Left lung (tissue), 10 donors: ENCODE results near the gene PARVB. TPM values are rescaled to one million over a fixed set of nuclear protein-coding genes. Genes with fewer than 3 reads are reported as not detected.

ENCODE experiments used
- ATAC-seq: fragments of 200-7000 bp; cut with Tn5 transposase; one replicate; pipeline ENCODE4 v1.9.1; 2020; ENCODE audit warnings: moderate library complexity
- DNase-seq, 4 donors: peaks; one replicate each; pipeline ENCODE4 v3.0.0-alpha.2; 2013 to 2020
- H3K27ac ChIP-seq, 2 donors: fragments of 200-600 bp; sonication (generic) in 1 of 2; one replicate each; pipeline versions ENCODE4 v1.5.0 to v1.8.0; 2020 to 2021
- H3K27me3 ChIP-seq, 2 donors: fragments of 200-600 bp; sonication (generic) in 1 of 2; one replicate each; pipeline versions ENCODE4 v1.5.0 to v1.8.0; 2020 to 2021
- H3K36me3 ChIP-seq, 2 donors: fragments of 200-600 bp; sonication (generic) in 1 of 2; one replicate each; pipeline versions ENCODE4 v1.5.0 to v1.8.0; 2020 to 2021
- H3K4me1 ChIP-seq, 2 donors: fragments of 200-600 bp; one replicate each; pipeline ENCODE4 v1.8.0; 2021
- H3K4me3 ChIP-seq, 2 donors: fragments of 200-600 bp; sonication (generic) in 1 of 2; one replicate each; pipeline versions ENCODE4 v1.5.0 to v1.8.0; 2020 to 2021; ENCODE audit warnings: mild to moderate bottlenecking in 1 of 2
- H3K9me3 ChIP-seq, 2 donors: fragments of 200-600 bp; sonication (generic) in 1 of 2; one replicate each; pipeline versions ENCODE4 v1.5.0 to v1.8.0; 2020 to 2021
- intact Hi-C, 2 donors: fragments of 100-400 bp; cut with DNase I; formaldehyde crosslinking; loops; one replicate each; pipeline versions ENCODE4 v1.11.2 to v1.14.2; 2022
- polyA plus RNA-seq, 6 donors: library from polyadenylated mRNA; unstranded; fragments of 120-200 nt; gene quantifications; one replicate each; pipeline ENCODE4 v1.2.1, GENCODE V29; 2013; ENCODE audit not compliant: insufficient read length in 6 of 6
- total RNA-seq, 2 donors: library from RNA; stranded (reverse); fragmentation: NEBNext Ultra II Directional; extraction: Animal tissue kit (Norgen Biotek cat#: 25700); gene quantifications; one replicate each; pipeline ENCODE4 v1.2.1, GENCODE V29; 2021
- TF ChIP-seq, protein P1 (sequence below), 2 donors: fragments of 200-600 bp; sonication (generic) in 1 of 2; IDR thresholded peaks; one replicate each; pipeline versions ENCODE4 v1.5.0 to v1.8.0; 2021; ENCODE audit warnings: antibody characterized with exemption in 2 of 2
- donor health status: DM: no; HTN: yes; CAD: no.
- donor health status: DM: no; HTN: no; CAD: no.

The PARVB gene
- total and polyA plus RNA-seq, 8 donors = 31.7 to 53.7 (median 34.0) TPM

DNA sequence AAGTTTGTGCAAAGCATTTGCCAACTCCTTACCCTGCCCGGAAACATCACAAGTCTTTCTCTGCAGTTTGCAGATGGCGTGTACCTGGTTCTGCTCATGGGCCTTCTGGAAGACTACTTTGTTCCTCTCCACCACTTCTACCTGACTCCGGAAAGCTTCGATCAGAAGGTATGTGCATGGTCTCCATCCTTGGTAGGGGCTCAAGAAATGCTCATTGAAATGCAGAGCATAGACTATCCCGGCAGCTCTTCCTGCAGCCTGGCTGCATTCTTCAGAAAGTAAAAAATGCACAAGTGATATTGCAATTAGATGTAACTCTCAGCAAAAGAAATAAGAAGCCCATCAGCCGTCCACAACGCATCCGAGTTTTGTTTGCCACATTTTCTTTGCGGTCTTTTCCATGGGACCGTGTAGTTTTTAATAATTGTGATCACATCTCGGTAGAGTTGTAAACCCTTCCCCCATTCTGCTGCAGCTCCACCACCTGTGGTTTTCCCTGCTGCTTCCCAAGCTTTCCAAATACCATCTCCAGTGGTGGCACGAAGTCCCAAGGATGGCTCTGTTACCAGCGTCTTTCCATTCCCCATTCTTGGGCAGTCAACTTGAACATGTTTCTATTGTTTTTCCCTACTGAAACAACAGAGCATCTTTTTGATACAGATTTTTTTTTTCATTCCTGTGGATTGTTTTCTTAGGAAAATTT, 134.0 kb downstream of the PARVB start:
- H3K36me3 ChIP-seq = peaks cover 0 to 72% of the 10 kb centered on the region in 2 donors
- H3K27me3 ChIP-seq = no peaks in the 10 kb centered on the region
- no peak for ATAC-seq
- no peaks in the 10 kb centered on the region for H3K9me3 ChIP-seq
- H3K27ac ChIP-seq = no peak overlapping the region
- no peak overlapping the region for H3K4me3 ChIP-seq
- DNase-seq = no peak
- intact Hi-C loops = no loop called here
- TF ChIP-seq, protein P1, sequence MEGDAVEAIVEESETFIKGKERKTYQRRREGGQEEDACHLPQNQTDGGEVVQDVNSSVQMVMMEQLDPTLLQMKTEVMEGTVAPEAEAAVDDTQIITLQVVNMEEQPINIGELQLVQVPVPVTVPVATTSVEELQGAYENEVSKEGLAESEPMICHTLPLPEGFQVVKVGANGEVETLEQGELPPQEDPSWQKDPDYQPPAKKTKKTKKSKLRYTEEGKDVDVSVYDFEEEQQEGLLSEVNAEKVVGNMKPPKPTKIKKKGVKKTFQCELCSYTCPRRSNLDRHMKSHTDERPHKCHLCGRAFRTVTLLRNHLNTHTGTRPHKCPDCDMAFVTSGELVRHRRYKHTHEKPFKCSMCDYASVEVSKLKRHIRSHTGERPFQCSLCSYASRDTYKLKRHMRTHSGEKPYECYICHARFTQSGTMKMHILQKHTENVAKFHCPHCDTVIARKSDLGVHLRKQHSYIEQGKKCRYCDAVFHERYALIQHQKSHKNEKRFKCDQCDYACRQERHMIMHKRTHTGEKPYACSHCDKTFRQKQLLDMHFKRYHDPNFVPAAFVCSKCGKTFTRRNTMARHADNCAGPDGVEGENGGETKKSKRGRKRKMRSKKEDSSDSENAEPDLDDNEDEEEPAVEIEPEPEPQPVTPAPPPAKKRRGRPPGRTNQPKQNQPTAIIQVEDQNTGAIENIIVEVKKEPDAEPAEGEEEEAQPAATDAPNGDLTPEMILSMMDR (IDR thresholded peaks at IDR 0.05) = no peak
- peaks cover 0 to 15% of the 10 kb centered on the region in 2 donors for H3K4me1 ChIP-seq

DNA sequence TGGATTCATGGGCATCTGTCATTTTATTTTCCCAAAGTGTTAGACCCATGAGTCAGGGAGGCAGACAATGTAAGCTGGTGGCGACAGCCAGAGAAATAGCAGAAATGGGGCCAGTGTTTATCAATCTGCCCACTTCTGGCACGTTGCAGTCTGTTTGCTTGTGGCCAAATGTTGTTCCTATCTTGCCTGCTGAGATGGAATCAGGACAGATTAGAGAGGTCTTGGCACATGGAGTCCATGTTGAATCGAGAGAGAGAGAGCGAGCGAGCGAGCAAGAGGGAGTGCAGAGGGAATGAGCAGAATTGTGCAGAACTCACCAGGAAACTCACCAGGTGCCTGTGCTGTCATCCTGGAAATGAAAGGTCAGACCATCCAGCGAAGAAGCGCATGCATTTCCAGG, 134.7 kb downstream of the PARVB start:
- Histone ChIP-seq H3K27me3 (no peaks in the 10 kb centered on the region), H3K36me3 (peaks cover 0 to 79% of the 10 kb centered on the region in 2 donors), H3K4me3 (no peak overlapping the region), H3K27ac (no peak overlapping the region), H3K9me3 (no peaks in the 10 kb centered on the region), H3K4me1 (peaks cover 0 to 15% of the 10 kb centered on the region in 2 donors)
- intact Hi-C loops = no loop called here
- ATAC-seq = no peak
- no peak for DNase-seq
- TF ChIP-seq, protein P1 (IDR thresholded peaks at IDR 0.05) = no peak

GRCh38 chr22:44159221-44159620, 135.1 kb downstream of the PARVB start:
- Histone ChIP-seq H3K4me1 (peaks cover 0 to 15% of the 10 kb centered on the region in 2 donors), H3K36me3 (peaks cover 0 to 79% of the 10 kb centered on the region in 2 donors), H3K27ac (no peak overlapping the region), H3K4me3 (no peak overlapping the region), H3K9me3 (no peaks in the 10 kb centered on the region), H3K27me3 (no peaks in the 10 kb centered on the region)
- ATAC-seq (no peak), DNase-seq (no peak)
- TF ChIP-seq, protein P1 (IDR thresholded peaks at IDR 0.05) = no peak
- intact Hi-C loops = no loop called here

GRCh38 chr22:44159811-44160210, 135.7 kb downstream of the PARVB start:
- ATAC-seq = no peak
- TF ChIP-seq, protein P1 (IDR thresholded peaks at IDR 0.05) = no peak

DNA sequence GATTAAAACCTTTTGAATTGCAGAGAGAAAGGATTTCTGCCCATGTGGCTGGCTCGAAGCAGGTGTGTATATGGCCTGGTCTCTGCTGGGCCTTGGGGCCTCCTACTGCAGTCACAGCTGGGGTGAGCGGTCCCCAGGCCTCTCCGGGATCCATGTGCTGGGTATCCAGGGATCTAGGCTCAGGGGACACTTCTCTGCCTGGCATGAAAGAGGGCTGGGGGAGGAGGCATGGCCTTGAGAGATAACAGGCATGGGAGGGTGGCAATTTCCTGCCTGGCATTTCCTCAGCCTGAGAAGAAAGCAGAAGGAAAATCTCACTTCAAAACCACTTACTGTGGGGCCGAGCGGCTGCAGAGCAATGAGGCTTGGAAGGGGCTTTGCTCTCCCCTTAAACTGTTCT, 136.3 kb downstream of the PARVB start:
- TF ChIP-seq, protein P1 (IDR thresholded peaks at IDR 0.05) = no peak
- Histone ChIP-seq H3K27ac (no peak overlapping the region), H3K4me3 (no peak overlapping the region), H3K9me3 (no peaks in the 10 kb centered on the region), H3K4me1 (peaks cover 0 to 15% of the 10 kb centered on the region in 2 donors), H3K36me3 (peaks cover 0 to 85% of the 10 kb centered on the region in 2 donors), H3K27me3 (no peaks in the 10 kb centered on the region)
- intact Hi-C loops = no loop called here
- no peak for DNase-seq
- ATAC-seq = no peak

More at GRCh38 chr22:44159811-44160210, 135.7 kb downstream of the PARVB start:
- Histone ChIP-seq H3K36me3 (peaks cover 0 to 83% of the 10 kb centered on the region in 2 donors), H3K27me3 (no peaks in the 10 kb centered on the region), H3K9me3 (no peaks in the 10 kb centered on the region), H3K27ac (no peak overlapping the region), H3K4me3 (no peak overlapping the region), H3K4me1 (peaks cover 0 to 15% of the 10 kb centered on the region in 2 donors)
- intact Hi-C loops = no loop called here
- no peak for DNase-seq
